ENCODE results near the gene TRAF3. TPM values are rescaled to one million over a fixed set of nuclear protein-coding genes. Genes with fewer than 3 reads are reported as not detected.

TRAF3 gene
- total and polyA plus RNA-seq, 2 donors, result 8.8 to 12.4 TPM

DNA sequence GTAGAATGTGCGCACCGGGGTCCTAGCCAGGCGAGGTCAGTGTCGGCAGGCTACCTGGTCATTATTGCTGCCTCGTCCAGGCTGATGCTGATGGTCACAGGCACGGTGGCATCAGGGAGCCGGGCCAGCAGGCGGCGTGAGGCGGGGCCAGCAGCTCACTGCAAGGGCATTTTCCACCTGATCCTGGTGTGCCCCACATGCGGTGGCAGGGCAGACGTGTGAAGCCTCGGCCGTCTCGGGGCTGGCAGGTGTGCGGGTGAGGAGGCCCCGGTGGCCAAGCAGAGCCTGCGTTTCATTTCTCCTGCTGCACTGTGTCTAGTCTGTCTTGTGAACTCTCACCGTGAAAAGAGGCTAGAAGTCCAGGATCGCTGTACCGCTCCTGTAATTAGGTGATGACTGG lies 133.2 kb downstream of the TRAF3 start:
- DNase-seq (ENCODE audit: extremely low spot score), result no peak
- Histone ChIP-seq H3K4me1 (ENCODE audit: insufficient read depth) (no peaks in the 10 kb centered on the region), H3K27ac (ENCODE audit: low read depth) (no peak overlapping the region), H3K36me3 (ENCODE audit: insufficient read depth) (peaks cover 2% of the 10 kb centered on the region), H3K4me3 (ENCODE audit: low read depth, low read length) (no peak overlapping the region)
- WGBS, result 89% methylated on average over 21 of the region's 21 CpGs

DNA sequence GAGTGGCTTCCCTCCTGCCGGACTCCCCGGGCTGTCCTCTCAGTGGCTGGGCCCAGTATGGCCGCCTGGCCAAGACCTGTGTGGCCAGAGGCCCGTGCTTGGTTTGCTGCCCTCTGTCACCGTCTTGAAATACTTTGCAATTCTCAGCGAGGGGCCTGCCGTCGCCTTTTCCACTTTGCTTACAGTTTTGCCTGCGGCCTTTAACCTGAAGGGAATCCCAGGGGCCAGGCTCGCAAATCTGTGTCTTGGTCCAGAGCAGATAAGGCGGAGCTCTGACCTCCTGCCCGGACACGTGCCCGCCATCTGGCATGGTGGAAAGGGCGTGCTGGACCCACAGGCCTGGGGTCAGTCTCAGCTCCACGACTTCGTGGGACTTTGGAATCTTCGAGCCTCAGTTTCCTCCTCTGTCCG lies 134.3 kb downstream of the TRAF3 start:
- H3K36me3 ChIP-seq (ENCODE audit: insufficient read depth), result peaks cover 2% of the 10 kb centered on the region
- H3K4me3 ChIP-seq (ENCODE audit: low read depth, low read length), result no peak overlapping the region
- 75% methylated on average over 19 of the region's 19 CpGs for WGBS
- no peaks in the 10 kb centered on the region for H3K4me1 ChIP-seq (ENCODE audit: insufficient read depth)
- H3K27ac ChIP-seq (ENCODE audit: low read depth), result no peak overlapping the region
- DNase-seq (ENCODE audit: extremely low spot score), result no peak

DNA sequence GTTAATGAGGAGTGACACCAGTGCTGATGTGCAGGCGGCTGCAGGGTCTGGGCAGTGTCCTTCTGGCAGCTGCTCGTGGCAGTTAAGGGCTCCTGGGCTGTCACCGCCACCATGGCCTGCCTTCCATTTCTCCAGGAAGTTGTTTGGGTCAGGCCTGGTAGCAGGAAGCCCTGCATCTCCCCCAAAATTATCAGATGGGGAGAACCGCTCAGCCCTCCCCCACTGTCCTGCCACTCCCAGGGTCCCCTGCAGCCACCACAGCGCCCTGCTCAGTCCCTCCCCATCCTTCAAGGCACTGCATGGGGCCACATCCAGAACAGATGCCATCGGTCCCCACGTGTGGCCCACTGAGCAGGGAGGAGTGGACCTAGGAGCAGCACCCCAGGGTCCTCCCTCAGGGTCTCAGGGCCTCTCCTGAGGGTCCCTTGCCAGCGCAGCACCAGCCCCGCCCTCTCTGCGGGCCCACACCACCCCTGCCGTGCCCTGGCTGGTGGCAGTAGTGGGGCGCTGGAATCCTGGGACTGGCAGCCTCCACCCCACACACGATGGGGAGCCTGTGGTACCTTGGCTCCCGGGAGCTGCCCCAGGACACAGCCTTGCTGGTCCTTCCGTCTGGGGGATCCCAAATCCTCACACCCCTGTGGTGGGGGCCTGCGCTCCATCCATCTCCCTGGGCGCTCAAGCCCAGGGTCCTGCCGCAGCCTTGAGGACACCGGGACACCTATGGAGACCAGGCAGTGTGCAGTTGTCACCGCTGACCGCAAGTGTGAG lies 134.9 kb downstream of the TRAF3 start:
- no peak overlapping the region for H3K4me3 ChIP-seq (ENCODE audit: low read depth, low read length)
- DNase-seq (ENCODE audit: extremely low spot score), result no peak
- 93% methylated on average over 21 of the region's 21 CpGs for WGBS
- H3K27ac ChIP-seq (ENCODE audit: low read depth), result no peak overlapping the region
- H3K4me1 ChIP-seq (ENCODE audit: insufficient read depth), result no peaks in the 10 kb centered on the region
- H3K36me3 ChIP-seq (ENCODE audit: insufficient read depth), result no peaks in the 10 kb centered on the region

DNA sequence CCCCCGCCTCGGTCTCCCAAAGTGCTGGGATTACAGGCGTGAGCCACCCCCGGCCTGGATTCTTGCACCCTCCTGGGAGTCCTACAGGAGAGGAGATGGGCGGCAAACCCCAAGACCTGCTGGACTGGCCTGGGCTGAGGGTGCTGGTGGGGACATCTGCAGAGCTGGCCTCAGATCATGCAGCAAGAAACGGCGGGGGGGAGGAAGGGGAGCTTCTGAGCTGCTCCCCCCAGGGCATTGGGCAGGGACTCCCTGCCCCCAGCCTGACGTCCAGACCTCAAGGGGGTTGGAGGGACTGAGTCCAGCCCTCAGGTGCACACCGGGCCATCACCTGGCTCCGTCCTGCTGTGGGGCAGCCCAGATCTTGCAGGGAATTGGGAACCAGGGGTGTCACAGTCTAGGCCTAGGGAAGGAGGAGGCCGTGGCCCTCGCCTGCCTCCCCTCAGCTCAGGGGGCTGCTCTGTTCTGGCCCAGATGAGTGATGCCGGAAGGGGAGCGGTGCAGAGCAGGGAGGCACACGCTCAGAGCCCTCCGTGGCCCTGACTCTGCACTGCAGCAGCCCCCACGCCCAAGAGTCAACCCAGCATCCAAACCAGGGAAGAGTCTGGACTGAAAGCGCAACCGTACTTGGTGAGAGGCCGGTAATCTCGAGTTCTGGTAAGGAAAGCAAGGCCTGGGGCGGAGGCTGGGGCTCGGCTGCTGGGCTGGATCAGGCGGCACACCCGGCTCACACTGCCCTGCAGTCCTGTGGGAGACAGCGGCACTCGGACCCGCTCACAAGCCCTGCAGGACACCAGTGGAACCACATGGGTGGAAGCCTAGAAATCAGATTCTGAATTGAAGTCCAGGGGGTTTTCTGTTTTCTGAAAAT lies 136.3 kb downstream of the TRAF3 start:
- no peaks in the 10 kb centered on the region for H3K36me3 ChIP-seq (ENCODE audit: insufficient read depth)
- H3K4me3 ChIP-seq (ENCODE audit: low read depth, low read length), result no peak overlapping the region
- no peaks in the 10 kb centered on the region for H3K4me1 ChIP-seq (ENCODE audit: insufficient read depth)
- H3K27ac ChIP-seq (ENCODE audit: low read depth), result no peak overlapping the region
- DNase-seq (ENCODE audit: extremely low spot score), result no peak
- 91% methylated on average over 28 of the region's 28 CpGs for WGBS

DNA sequence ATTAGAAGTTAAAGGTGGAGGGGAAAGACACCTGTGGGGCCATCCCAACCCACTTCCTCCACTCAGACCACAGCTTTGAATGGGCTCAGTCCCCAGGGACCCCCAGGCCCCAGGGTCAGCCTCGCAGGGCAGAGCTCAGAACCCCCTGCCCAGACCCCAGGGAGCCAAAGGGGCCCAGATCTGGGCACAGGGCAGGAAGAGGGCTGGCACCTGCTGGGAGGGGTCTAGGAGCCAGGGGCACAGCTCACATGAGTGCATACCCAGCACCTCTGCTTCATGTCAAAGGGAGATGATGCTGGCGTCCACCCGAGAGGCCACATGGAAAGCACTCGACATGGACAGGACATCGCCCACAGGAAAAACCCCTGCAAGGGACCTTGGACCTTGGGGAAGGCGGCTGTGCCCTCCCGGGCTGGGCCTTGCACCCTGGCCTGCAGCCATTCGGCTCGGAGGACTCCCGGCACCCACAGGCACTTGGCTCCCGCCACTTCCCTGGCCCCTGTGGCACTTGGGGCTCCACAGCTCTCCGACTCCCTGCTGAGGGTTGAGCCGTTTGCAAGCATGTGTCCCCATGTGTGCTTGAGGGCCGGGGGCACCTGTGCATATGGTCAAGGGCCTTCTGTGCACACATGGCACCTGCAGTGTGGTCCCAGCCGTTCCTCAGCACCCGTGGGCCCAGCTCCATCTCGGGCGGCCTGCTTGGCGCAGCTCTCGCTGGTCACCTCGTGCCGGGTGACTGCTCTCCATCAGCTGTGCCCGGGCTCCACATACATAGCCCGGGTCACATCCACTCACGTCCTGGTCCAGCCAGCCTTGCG lies 137.4 kb downstream of the TRAF3 start:
- no peak for DNase-seq (ENCODE audit: extremely low spot score)
- H3K27ac ChIP-seq (ENCODE audit: low read depth), result no peak overlapping the region
- H3K4me1 ChIP-seq (ENCODE audit: insufficient read depth), result no peaks in the 10 kb centered on the region
- H3K4me3 ChIP-seq (ENCODE audit: low read depth, low read length), result no peak overlapping the region
- H3K36me3 ChIP-seq (ENCODE audit: insufficient read depth), result no peaks in the 10 kb centered on the region
- WGBS, result 91% methylated on average over 26 of the region's 26 CpGs

DNA sequence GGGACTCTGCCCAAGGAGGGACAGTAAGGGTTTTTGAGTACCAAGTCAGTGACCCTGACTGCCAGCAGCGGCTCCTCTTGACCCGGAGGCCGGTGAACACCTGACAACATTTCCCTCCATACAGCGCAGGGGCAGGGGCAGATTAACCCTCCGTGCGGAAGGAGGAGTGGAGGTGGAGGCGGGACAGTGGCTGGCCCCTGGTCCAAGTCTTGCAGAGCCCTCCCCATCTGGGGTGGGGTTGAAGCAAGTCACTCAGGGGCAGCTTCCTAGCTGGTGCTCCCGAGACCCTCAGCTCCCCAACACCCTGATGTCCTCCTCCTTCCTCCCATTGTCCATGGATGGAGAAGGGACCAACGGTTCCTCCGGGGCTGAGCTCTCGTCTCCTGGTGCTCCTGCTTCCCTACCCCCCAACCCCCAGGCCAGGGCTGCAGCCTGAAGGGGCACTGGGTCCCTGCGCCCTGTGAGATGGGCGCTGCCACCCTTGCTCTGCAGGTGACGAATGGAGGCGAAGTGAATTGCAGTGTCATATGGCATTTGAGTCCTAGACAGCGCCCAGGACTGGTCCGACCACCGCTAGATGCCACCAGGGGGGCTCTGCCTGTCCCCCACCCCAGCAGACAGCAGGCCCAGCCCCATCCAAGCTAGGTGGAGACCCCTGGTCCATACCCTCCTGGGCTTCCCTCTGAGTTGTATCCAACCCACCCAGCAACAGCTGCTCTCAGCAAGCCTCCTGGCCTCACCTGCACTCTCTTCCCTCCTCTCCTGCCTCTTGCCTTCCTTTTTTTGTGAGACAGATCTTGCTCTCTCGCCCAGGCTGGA lies 138.3 kb downstream of the TRAF3 start:
- Histone ChIP-seq H3K27ac (ENCODE audit: low read depth) (no peak overlapping the region), H3K4me1 (ENCODE audit: insufficient read depth) (no peaks in the 10 kb centered on the region), H3K4me3 (ENCODE audit: low read depth, low read length) (no peak overlapping the region), H3K36me3 (ENCODE audit: insufficient read depth) (no peaks in the 10 kb centered on the region)
- DNase-seq (ENCODE audit: extremely low spot score), result no peak
- WGBS, result 86% methylated on average over 19 of the region's 19 CpGs

DNA sequence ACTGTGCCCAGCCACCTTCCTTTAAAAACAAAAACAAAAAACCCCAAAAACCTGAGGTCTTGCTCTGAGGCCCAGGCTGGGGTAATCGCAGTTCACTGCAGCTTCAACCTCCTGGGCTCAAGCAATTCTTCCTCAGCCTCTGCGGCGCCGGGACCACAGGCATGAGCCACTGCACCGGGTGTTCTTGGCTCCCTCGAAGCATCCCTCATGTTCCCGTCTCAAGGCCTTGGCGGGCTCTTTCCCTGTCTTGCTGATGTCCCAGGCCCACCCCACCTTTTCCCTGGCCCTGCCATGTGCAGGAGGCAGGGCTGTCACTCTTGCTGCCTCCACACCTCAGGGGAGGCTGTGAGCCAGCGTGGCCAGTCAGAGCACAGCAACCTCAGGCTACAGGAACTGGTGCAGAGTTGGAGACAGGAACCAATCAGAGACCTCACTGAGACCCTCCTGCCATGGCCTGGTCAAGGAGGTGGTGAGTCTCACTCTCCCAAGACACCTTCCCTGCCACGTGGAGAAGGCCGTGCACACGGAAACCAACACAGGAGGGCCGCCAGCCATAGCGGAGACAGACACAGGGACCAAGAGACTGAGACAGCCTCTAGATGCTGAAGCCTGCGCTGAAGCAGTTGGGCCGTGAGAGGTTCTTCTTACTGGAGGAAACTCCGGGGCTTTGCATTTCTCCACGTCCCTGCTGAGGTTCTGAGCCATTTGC lies 139.3 kb downstream of the TRAF3 start:
- 75% methylated on average over 18 of the region's 18 CpGs for WGBS
- no peak for DNase-seq (ENCODE audit: extremely low spot score)
- no peak overlapping the region for H3K4me3 ChIP-seq (ENCODE audit: low read depth, low read length)

DNA sequence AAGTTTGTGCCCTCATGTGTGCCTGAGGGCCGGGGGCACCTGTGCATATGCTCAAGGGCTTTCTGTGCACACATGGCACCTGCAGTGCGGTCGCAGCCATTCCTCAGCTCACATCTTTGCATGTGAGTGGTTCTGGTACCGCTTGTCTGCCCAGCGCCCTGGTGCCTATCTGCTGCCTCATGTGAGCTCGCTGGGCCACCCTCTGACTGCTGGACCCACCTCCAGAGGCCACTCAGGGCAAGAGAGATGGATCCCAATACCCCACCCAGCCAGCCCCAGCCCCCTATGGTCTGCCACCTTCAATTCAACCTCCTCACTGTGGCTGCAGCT lies 139.8 kb downstream of the TRAF3 start:
- H3K4me1 ChIP-seq (ENCODE audit: insufficient read depth), result no peaks in the 10 kb centered on the region
- DNase-seq (ENCODE audit: extremely low spot score), result no peak
- H3K4me3 ChIP-seq (ENCODE audit: low read depth, low read length), result no peak overlapping the region
- 95% methylated on average over 6 of the region's 6 CpGs for WGBS
- no peaks in the 10 kb centered on the region for H3K36me3 ChIP-seq (ENCODE audit: insufficient read depth)
- no peak overlapping the region for H3K27ac ChIP-seq (ENCODE audit: low read depth)

More for the DNA sequence above, 139.3 kb downstream of the TRAF3 start:
- H3K36me3 ChIP-seq (ENCODE audit: insufficient read depth), result no peaks in the 10 kb centered on the region
- no peaks in the 10 kb centered on the region for H3K4me1 ChIP-seq (ENCODE audit: insufficient read depth)
- H3K27ac ChIP-seq (ENCODE audit: low read depth), result no peak overlapping the region

DNA sequence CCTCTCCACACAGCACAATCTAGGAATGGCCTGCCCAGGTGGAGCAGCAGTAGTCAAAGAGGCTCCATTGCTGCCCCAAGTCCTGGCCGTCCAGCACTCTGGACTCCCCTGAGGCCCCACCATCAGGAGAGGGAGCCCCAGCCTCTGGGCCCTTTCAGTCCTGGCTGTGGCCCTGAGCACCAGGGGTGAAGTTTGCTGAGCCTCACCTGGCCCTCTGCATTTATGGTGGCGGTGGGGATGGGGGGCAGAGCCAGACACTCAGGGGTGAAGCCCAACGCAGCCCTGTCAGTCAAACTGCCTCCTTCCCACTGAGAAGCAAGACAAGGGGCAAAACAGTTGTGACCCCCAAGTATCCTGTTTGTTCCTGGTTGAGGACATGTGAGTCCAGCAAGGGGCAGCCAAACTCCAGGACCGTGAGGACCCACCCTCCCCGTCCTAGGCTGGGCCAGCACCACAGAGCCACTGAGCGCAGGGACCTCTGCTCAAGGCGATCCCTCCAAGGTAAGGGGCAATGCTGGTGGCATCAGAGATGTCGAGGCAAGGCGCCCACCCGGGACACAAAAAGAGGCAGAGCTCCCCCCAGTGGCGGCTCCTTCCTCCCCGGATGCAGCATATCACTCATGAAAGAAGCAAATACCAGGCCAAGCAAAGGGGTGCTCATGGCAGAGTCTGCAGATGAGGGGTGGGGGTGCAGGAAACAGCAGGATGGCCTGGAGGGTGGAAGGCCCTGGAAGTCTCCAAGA lies 140.4 kb downstream of the TRAF3 start:
- no peak for DNase-seq (ENCODE audit: extremely low spot score)
- WGBS, result 32% methylated on average over 12 of the region's 12 CpGs

DNA sequence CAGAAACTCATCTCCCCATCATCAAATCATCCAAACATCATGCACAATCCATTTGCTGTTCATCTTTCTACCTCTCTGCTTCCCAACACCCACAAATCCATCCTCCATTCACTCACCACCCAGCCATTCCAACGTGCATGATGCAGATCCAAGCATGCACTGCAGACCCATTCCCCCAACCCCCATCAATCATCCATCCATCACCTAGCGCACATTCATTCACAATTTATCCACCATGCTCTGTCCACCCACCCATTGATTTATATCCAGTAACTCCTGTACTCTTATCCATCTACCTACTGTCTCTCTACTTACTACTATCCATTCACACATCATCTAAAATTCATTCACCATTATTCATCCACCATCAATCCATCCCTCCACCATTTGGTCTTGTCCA lies 141.2 kb downstream of the TRAF3 start:
- Histone ChIP-seq H3K27ac (ENCODE audit: low read depth) (no peak overlapping the region), H3K4me1 (ENCODE audit: insufficient read depth) (no peaks in the 10 kb centered on the region), H3K4me3 (ENCODE audit: low read depth, low read length) (no peak overlapping the region), H3K36me3 (ENCODE audit: insufficient read depth) (no peaks in the 10 kb centered on the region)
- DNase-seq (ENCODE audit: extremely low spot score), result no peak
- WGBS, result 54% methylated on average over 2 of the region's 2 CpGs

More for the DNA sequence above, 140.4 kb downstream of the TRAF3 start:
- no peaks in the 10 kb centered on the region for H3K36me3 ChIP-seq (ENCODE audit: insufficient read depth)
- H3K27ac ChIP-seq (ENCODE audit: low read depth), result no peak overlapping the region
- H3K4me3 ChIP-seq (ENCODE audit: low read depth, low read length), result no peak overlapping the region
- no peaks in the 10 kb centered on the region for H3K4me1 ChIP-seq (ENCODE audit: insufficient read depth)

DNA sequence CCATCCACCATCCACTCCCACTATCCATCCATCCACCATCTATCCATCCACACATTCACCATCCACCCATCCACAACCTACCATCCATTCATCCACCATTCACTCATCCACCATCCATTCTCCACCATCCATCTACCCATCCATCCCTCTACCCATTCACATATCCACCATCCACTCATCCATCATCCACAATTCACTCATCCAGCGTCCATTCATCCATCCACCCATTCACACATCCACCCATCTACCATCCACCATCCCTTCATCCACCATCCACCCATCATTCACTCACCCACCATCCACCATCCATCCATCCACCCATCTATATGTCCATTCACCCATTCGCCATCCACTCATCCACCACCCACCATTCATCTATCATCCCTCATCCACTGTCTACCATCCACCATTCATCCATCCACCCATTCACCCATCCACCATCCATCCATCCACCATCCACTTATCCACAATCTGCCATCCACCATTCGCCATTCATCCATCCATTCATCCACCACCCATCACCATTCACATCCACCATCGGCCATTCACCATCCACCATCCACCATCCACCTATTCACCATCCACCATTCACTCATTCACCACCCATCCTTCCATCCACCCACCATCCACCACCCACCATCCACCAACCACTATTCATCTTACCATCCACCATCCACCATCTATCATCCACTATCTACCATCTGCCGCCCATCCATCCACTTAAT lies 143.2 kb downstream of the TRAF3 start:
- no peak for DNase-seq (ENCODE audit: extremely low spot score)
- no peak overlapping the region for H3K4me3 ChIP-seq (ENCODE audit: low read depth, low read length)
- no peaks in the 10 kb centered on the region for H3K36me3 ChIP-seq (ENCODE audit: insufficient read depth)
- no peaks in the 10 kb centered on the region for H3K4me1 ChIP-seq (ENCODE audit: insufficient read depth)
- no peak overlapping the region for H3K27ac ChIP-seq (ENCODE audit: low read depth)
- WGBS, result 96% methylated on average over 5 of the region's 5 CpGs

DNA sequence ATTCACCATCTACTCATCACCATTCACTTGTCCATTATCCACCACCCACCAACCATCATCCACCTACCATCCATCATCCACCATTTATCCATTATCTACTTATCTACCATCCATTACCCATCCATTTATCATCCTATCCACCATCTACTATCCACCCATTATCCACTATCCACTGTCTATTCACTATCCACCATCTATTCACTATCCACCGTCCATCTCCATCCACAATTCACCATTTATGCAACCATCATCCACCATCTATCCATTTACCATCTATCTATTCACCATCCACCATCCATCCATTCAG lies 143.7 kb downstream of the TRAF3 start:
- no peak for DNase-seq (ENCODE audit: extremely low spot score)
- Histone ChIP-seq H3K4me1 (ENCODE audit: insufficient read depth) (no peaks in the 10 kb centered on the region), H3K27ac (ENCODE audit: low read depth) (no peak overlapping the region), H3K4me3 (ENCODE audit: low read depth, low read length) (no peak overlapping the region), H3K36me3 (ENCODE audit: insufficient read depth) (no peaks in the 10 kb centered on the region)
- 98% methylated on average over 1 of the region's 1 CpG for WGBS

All from urinary bladder (tissue), 4 donors.